Right lobe of liver (tissue), 6 donors: Measurements from ENCODE around the gene CCDC158. TPM values are rescaled to one million over a fixed set of nuclear protein-coding genes. Genes with fewer than 3 reads are reported as not detected.

Source experiments
- ATAC-seq, 4 donors: fragments of 200-7000 bp; cut with Tn5 transposase; one replicate each; pipeline ENCODE4 v1.9.1; 2020; ENCODE audit warnings: mild to moderate bottlenecking in 4 of 4, moderate library complexity in 4 of 4
- DNase-seq, 3 donors: peaks; one replicate each; pipeline ENCODE4 v3.0.0-alpha.2; 2020
- H3K27ac ChIP-seq, 3 donors: fragments of 200-600 bp; one replicate each; pipeline ENCODE4 v1.8.0; 2022
- H3K27me3 ChIP-seq, 2 donors: fragments of 200-600 bp; one replicate each; pipeline ENCODE4 v1.8.0; 2022
- H3K36me3 ChIP-seq, 4 donors: fragments of 200-600 bp; sonication (generic) in 1 of 4; one replicate each; pipeline versions ENCODE4 v1.5.1 to v1.8.0; 2017 to 2022; ENCODE audit warnings: control low read depth in 1 of 4
- H3K4me1 ChIP-seq, 4 donors: fragments of 200-600 bp; sonication (generic) in 1 of 4; one replicate each; pipeline versions ENCODE4 v1.5.1 to v1.8.0; 2017 to 2022; ENCODE audit warnings: control low read depth in 1 of 4
- H3K4me3 ChIP-seq, 3 donors: fragments of 200-600 bp; one replicate each; pipeline ENCODE4 v1.8.0; 2022
- H3K9me3 ChIP-seq, 4 donors: fragments of 200-600 bp; sonication (generic) in 1 of 4; one replicate each; pipeline versions ENCODE4 v1.5.1 to v1.8.0; 2017 to 2022; ENCODE audit warnings: control low read depth in 1 of 4
- CTCF ChIP-seq, 4 donors: fragments of 200-600 bp in 3 of 4; fragments of 450-650 bp in 1 of 4; IDR thresholded peaks; one replicate each; pipeline versions ENCODE4 v1.5.1 to v1.8.0; 2016 to 2022; ENCODE audit warnings: antibody characterized with exemption in 4 of 4, mild to moderate bottlenecking in 2 of 4
- POLR2A ChIP-seq: fragments of 450-650 bp; IDR thresholded peaks from one replicate; pipeline ENCODE4 v1.6.1; 2017; ENCODE audit warnings: antibody characterized with exemption, mild to moderate bottlenecking
- WGBS: methylation state at CpG from one replicate; pipeline ENCODE4 v1.1.6; 2018; ENCODE audit warnings: low coverage, low lambda C conversion rate; ENCODE audit not compliant: insufficient coverage; ENCODE audit errors: missing lambda C conversion rate; 5-methylcytosine and 5-hydroxymethylcytosine counted together
- intact Hi-C, 2 donors: fragments of 100-400 bp; cut with DNase I; formaldehyde crosslinking; loops; one replicate each; pipeline versions ENCODE4 v1.11.2 to v1.14.1; 2022
- long read RNA-seq: library from polyadenylated mRNA; unstranded; transcript quantifications from one replicate; pipeline ENCODE4 v2.0.0, GENCODE V29; 2019
- total RNA-seq, 6 experiments: library from RNA; depleted of rRNA in 2 of 6; stranded (reverse); fragments of >200 nt in 2 of 6; fragmentation: NEBNext Ultra II Directional in 3 of 6; extraction: Animal tissue kit (Norgen Biotek cat#: 25700) in 3 of 6; gene quantifications; one replicate each; pipeline versions ENCODE4 v1.1.0 to v1.2.4, GENCODE V29; 2016 to 2023
- donor health status: DM: no; HTN: yes; CAD: no.
- donor health status: DM: no; HTN: no; CAD: no.
- donor health status: DM: no; HTN: no; CAD: no.
- donor health status: DM: no; HTN: yes; CAD: no.
- donor health status: DM: no; HTN: yes; CAD: no.

Gene CCDC158
- total RNA-seq, result 1 to 10 TPM in 4 of 6 experiments, under 1 TPM in 2; 0.51 to 2.9 (median 1.3) TPM
- long read RNA-seq, result 0 reads

DNA sequence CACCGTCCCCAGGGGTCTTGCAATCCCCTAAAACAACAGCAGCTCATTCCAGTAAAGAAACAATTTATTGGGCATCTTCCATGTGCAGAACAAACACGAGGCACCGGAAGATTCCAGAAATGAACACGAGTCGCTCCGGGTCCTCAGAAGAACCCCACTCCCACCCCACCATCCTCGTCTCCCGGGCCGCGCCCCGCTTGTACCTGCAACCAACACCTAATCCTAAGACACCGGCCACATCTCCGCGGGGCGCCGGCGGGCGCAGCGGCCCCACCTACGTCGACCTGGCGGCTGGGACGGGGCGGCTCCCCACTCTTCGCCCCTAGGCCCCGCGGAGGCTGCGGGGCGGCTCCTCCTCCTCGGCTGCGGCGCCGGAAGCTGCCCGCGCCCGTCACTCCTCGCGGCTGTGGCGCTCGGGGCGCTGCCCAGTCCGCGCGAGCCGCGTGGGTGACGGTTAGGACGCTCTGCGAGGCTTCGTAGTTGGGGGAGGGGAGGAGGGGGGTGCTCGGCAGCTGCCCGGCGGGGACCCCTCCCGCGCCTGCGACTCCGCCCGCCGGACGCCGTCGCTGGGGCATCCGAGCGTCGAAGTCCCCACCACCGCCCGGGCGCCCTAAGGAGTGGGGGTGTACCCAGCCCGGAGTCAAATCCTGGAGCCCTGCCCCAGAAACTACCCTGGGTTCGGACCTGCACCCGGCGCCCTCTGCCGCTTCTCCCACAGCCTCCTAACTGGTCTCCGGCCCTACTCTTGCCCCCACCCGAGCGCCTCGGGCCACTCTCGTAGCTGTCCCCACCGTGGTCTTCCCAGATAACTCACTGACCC is at the start of gene CCDC158:
Gene CCDC158, minus strand, starts transcription at position 380 of the 820 bp plus-strand sequence. CDS start 17,934 bp downstream, outside the sequence.
- Histone ChIP-seq H3K4me1 (no peaks in the 10 kb centered on the region), H3K27ac (peak within 1 kb of the TSS in 2 of 3 donors; percentile 18 to 73), H3K4me3 (peak within 1 kb of the TSS; percentile 55 to 69 (median 67)), H3K27me3 (no peaks in the 10 kb centered on the region), H3K36me3 (no peaks in the 10 kb centered on the region), H3K9me3 (no peaks in the 10 kb centered on the region)
- WGBS, result 0% methylated on average over 2 of the region's 79 CpGs
- TF ChIP-seq CTCF (IDR thresholded peaks at IDR 0.05) (peak in 2 of 4 donors; percentile 13 to 21), POLR2A (peak; percentile 39)
- peak; percentile 85 to 89 (median 88) for ATAC-seq
- intact Hi-C loops, result no loop called here
- DNase-seq, result peak; percentile 41 to 72 (median 67)

GRCh38 chr4:76470532-76470931 is 49.6 kb upstream of the CCDC158 start:
- DNase-seq (no peak), ATAC-seq (no peak)
- Histone ChIP-seq H3K27ac (no peak overlapping the region), H3K4me3 (no peak overlapping the region), H3K36me3 (no peaks in the 10 kb centered on the region), H3K9me3 (no peaks in the 10 kb centered on the region), H3K4me1 (no peaks in the 10 kb centered on the region), H3K27me3 (no peaks in the 10 kb centered on the region)
- TF ChIP-seq POLR2A (no peak), CTCF (IDR thresholded peaks at IDR 0.05) (no peak)
- WGBS, result 100% methylated on average over 1 of the region's 1 CpG
- intact Hi-C loops, result no loop called here

GRCh38 chr4:76470064-76470463 is 49.1 kb upstream of the CCDC158 start:
- no peak for TF ChIP-seq POLR2A
- TF ChIP-seq CTCF (IDR thresholded peaks at IDR 0.05), result no peak
- intact Hi-C loops, result no loop called here

GRCh38 chr4:76463568-76463967 is 42.6 kb upstream of the CCDC158 start:
- Histone ChIP-seq H3K9me3 (peaks cover 0 to 6% (median 0%) of the 10 kb centered on the region in 4 donors), H3K4me1 (peaks cover 0 to 4% (median 0%) of the 10 kb centered on the region in 4 donors), H3K4me3 (no peak overlapping the region), H3K36me3 (no peaks in the 10 kb centered on the region), H3K27me3 (no peaks in the 10 kb centered on the region), H3K27ac (no peak overlapping the region)
- DNase-seq, result peak in 1 of 3 donors; percentile 57
- no CpG with 5 or more reads among the region's 2 CpGs for WGBS
- peak in 1 of 4 donors; percentile 69 for ATAC-seq
- no peak for TF ChIP-seq POLR2A
- TF ChIP-seq CTCF (IDR thresholded peaks at IDR 0.05), result no peak
- intact Hi-C loops, result no loop called here

More at GRCh38 chr4:76470064-76470463, 49.1 kb upstream of the CCDC158 start:
- H3K4me1 ChIP-seq, result no peaks in the 10 kb centered on the region
- ATAC-seq (no peak), DNase-seq (no peak)
- H3K36me3 ChIP-seq, result no peaks in the 10 kb centered on the region
- no peaks in the 10 kb centered on the region for H3K9me3 ChIP-seq
- no peak overlapping the region for H3K4me3 ChIP-seq
- H3K27me3 ChIP-seq, result no peaks in the 10 kb centered on the region
- H3K27ac ChIP-seq, result no peak overlapping the region
